ENCODE data around the gene ACOT7. TPM values are rescaled to one million over a fixed set of nuclear protein-coding genes. Genes with fewer than 3 reads are reported as not detected.

ACOT7 gene
- total and polyA plus RNA-seq, 2 of the 13 experiments (the other 11 are each of a cell fraction or from before 2014, with no cell fraction given) = 33.0 to 55.8 TPM

GRCh38 chr1:6419397-6419803 is 25.8 kb upstream of the ACOT7 start:
- in situ Hi-C loops (cut with HindIII; ENCODE audit: extremely low pct_ligation_motif_present, low pct_unique_long_range_greater_than_20kb) = loop anchor here (10.0 kb wide), 1 partner anchor 175 kb away; the partner anchor contains the start of gene HES3
- Histone ChIP-seq H3K9ac (ENCODE audit: insufficient read depth, low read depth, low read length) (no peak overlapping the region), H2AFZ (ENCODE audit: low read length) (no peak overlapping the region), H3K79me2 (ENCODE audit: insufficient read depth, low read length) (no peaks in the 10 kb centered on the region), H3K4me3 (replicated peaks in 1 of 3; ENCODE audit: insufficient read depth in 1 of 3, low read depth in 2 of 3, low read length in 3 of 3) (peak overlapping the region in 2 of 3 experiments; percentile 16 to 60; a peak in 2 of 6 replicates), H3K4me1 (ENCODE audit: insufficient read depth, low read length) (peaks cover 37% of the 10 kb centered on the region), H3K36me3 (replicated peaks in 1 of 2; ENCODE audit: control insufficient read depth in 1 of 2, insufficient read depth in 2 of 2, low read length in 2 of 2) (no peaks in the 10 kb centered on the region), H3K4me2 (ENCODE audit: low read depth, low read length) (peak overlapping the region; percentile 62), H3K9me3 (ENCODE audit: low read length) (no peaks in the 10 kb centered on the region), H4K20me1 (ENCODE audit: insufficient read depth, low read length) (no peaks in the 10 kb centered on the region), H3K27me3 (ENCODE audit: control insufficient read depth in 1 of 2, insufficient read depth in 2 of 2, low read length in 2 of 2) (peaks cover 26 to 93% of the 10 kb centered on the region in 2 experiments), H3K27ac (ENCODE audit: extremely low read length, insufficient read depth, low read length) (no peak overlapping the region)
- POLR2A ChIA-PET = no interaction called here
- DNase-seq (ENCODE audit: low spot score) (no peak), FAIRE-seq (no peak), ATAC-seq (no peak)
- no TSS peak for BruUV-seq (replicated peaks)
- CTCF ChIA-PET (ENCODE audit: low intra/inter-chr PET ratio, low total read pairs) = no interaction called here
- TF ChIP-seq NCOA1 (CRISPR knock-in tag; IDR thresholded peaks at IDR 0.05) = no peak
- no peak for TF ChIP-seq ASH2L (IDR thresholded peaks at IDR 0.05; ENCODE audit: insufficient read length, low read depth, low read length)
- TF ChIP-seq SNAPC4 (CRISPR knock-in tag; IDR thresholded peaks at IDR 0.05) = no peak
- no peak for TF ChIP-seq SYNCRIP (IDR thresholded peaks at IDR 0.05; ENCODE audit: insufficient read depth, low read depth, low read length)
- no peak for TF ChIP-seq MTA1 (CRISPR knock-in tag; IDR thresholded peaks at IDR 0.05; ENCODE audit: borderline replicate concordance)
- no peak for TF ChIP-seq HDAC2 (CRISPR knock-in tag; IDR thresholded peaks at IDR 0.05)
- TF ChIP-seq ZFX (CRISPR knock-in tag; IDR thresholded peaks at IDR 0.05; ENCODE audit: low read depth) = no peak
- no peak for TF ChIP-seq ZNF768 (CRISPR knock-in tag; IDR thresholded peaks at IDR 0.05)
- WGBS (ENCODE audit: low lambda C conversion rate) = no CpG with 5 or more reads among the region's 48 CpGs
- intact Hi-C loops (cut with micrococcal nuclease; ENCODE audit: unreplicated experiment) = no loop called here

Data from HepG2 (cell line).